Activated naive CD4-positive, alpha-beta T cell treated with anti-CD3 and anti-CD28 coated beads, Interleukin-2, amount 10 ng/mL, durations not matched to agents 7 days and 5 days (primary cell): ENCODE measurements around the gene KBTBD13.

Experiments used
- CTCF ChIA-PET: fragments of 350-600 bp; sonication (Branson Sonifier 250); formaldehyde crosslinking; loops from one replicate; lab custom pipeline; 2021; ENCODE audit warnings: antibody characterized with exemption; lab: Charles Lee
- DNase-seq: peaks from one replicate; pipeline ENCODE4 v3.0.0-alpha.2; 2020
- H3K27ac Mint-ChIP-seq: one replicate; pipeline ENCODE4 v1.8.0; 2021; ENCODE audit warnings: mild to moderate bottlenecking, moderate library complexity, mixed read lengths
- H3K27me3 Mint-ChIP-seq: one replicate; pipeline ENCODE4 v1.8.0; 2021; ENCODE audit warnings: mild to moderate bottlenecking, mixed read lengths
- H3K36me3 Mint-ChIP-seq: one replicate; pipeline ENCODE4 v1.8.0; 2021; ENCODE audit warnings: mixed read lengths
- H3K4me1 Mint-ChIP-seq: one replicate; pipeline ENCODE4 v1.8.0; 2021; ENCODE audit warnings: mixed read lengths
- H3K4me3 Mint-ChIP-seq: one replicate; pipeline ENCODE4 v1.8.0; 2021; ENCODE audit warnings: mild to moderate bottlenecking, moderate library complexity, mixed read lengths
- H3K9me3 Mint-ChIP-seq: one replicate; pipeline ENCODE4 v1.8.0; 2021; ENCODE audit warnings: mixed read lengths

The KBTBD13 gene

GRCh38 chr15:65056868-65057548 is 19.5 kb upstream of the KBTBD13 start:
- Mint-ChIP-seq H3K4me3 (no peak overlapping the region), H3K36me3 (no peaks in the 10 kb centered on the region), H3K27me3 (peaks cover 18% of the 10 kb centered on the region), H3K27ac (no peak overlapping the region), H3K4me1 (peaks cover 3% of the 10 kb centered on the region), H3K9me3 (no peaks in the 10 kb centered on the region)
- CTCF ChIA-PET, result interaction anchor here (0.9 to 5.5 kb wide), 6 partner anchors 9 to 242 kb away, joined by 3 to 31 read pairs (median 18); partner anchors contain the start of gene KBTBD13
- no peak for DNase-seq

- H3K4me1 Mint-ChIP-seq, result peaks cover 3% of the 10 kb centered on the region
- no peak overlapping the region for H3K4me3 Mint-ChIP-seq
- no peaks in the 10 kb centered on the region for H3K36me3 Mint-ChIP-seq
- H3K27me3 Mint-ChIP-seq, result peaks cover 18% of the 10 kb centered on the region
- CTCF ChIA-PET, result no interaction called here
- peak overlapping the region; percentile 39 for H3K27ac Mint-ChIP-seq
- no peaks in the 10 kb centered on the region for H3K9me3 Mint-ChIP-seq
- DNase-seq, result no peak
Observed at GRCh38 chr15:65057549-65057940, 19.0 kb upstream of the KBTBD13 start.

GRCh38 chr15:65058394-65059368 is 17.9 kb upstream of the KBTBD13 start:
- H3K9me3 Mint-ChIP-seq, result no peaks in the 10 kb centered on the region
- CTCF ChIA-PET, result no interaction called here
- no peak overlapping the region for H3K4me3 Mint-ChIP-seq
- H3K4me1 Mint-ChIP-seq, result peaks cover 3% of the 10 kb centered on the region
- H3K36me3 Mint-ChIP-seq, result no peaks in the 10 kb centered on the region
- peaks cover 30% of the 10 kb centered on the region for H3K27me3 Mint-ChIP-seq
- no peak overlapping the region for H3K27ac Mint-ChIP-seq
- no peak for DNase-seq

DNA sequence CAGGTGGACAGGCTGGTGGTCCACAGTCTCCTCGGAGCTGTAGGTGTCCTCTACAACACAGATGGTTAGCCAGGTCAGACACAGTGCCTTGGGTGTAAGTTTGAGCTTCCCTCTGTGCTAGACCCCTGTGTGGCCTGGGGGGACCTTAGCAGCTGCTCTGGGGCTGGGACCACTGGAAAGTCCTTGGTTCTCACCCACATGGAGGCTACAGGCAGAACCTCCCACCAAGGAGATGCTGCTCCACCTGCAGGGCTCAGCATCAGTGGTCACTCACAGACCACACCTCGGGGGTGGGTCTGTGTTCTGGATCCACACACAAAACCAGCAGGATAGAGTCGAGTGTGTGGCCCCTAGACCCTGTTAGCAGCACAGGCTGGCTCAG is 17.2 kb upstream of the KBTBD13 start:
- Mint-ChIP-seq H3K27ac (no peak overlapping the region), H3K36me3 (no peaks in the 10 kb centered on the region), H3K9me3 (no peaks in the 10 kb centered on the region), H3K4me1 (peaks cover 3% of the 10 kb centered on the region), H3K27me3 (peaks cover 31% of the 10 kb centered on the region), H3K4me3 (no peak overlapping the region)
- no peak for DNase-seq
- CTCF ChIA-PET, result no interaction called here

DNA sequence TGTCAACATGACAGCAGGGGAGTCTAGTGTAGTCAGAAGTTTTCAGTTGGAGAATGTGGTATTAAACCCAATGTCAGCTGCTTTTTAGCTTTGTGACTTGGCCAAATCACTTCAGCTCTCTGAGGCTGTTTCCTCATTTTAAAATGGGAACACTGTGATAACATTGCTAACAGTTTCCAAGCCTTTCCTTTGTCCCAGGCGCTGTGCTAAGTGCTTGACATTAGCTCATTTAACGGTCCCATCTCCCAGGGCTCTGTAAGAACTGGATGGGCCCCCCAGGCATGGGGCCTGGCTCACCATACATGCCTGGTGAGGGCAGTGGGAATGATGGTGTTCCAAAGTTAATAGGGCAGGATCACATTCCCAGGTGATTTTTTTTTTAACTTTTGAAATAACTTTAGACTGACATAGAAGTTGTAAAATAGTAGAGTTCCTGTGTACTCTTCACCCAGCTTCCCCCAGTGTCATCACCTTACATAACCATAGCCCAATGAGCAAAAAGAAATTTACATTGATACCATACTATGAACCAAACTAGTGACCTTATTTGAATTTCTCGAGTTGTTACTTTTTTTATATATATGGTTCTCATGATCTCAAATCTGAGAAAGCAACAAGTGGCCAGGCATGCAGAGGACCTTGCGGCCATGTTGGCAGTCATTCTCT is 16.5 kb upstream of the KBTBD13 start:
- CTCF ChIA-PET, result interaction anchor here (0.9 kb wide), 1 partner anchor 41 kb away, joined by 3 read pairs; no protein-coding TSS in a partner anchor
- no peaks in the 10 kb centered on the region for H3K36me3 Mint-ChIP-seq
- H3K27ac Mint-ChIP-seq, result no peak overlapping the region

GRCh38 chr15:65060641-65061397 is 15.7 kb upstream of the KBTBD13 start:
- Mint-ChIP-seq H3K36me3 (no peaks in the 10 kb centered on the region), H3K4me1 (no peaks in the 10 kb centered on the region), H3K27me3 (peaks cover 45% of the 10 kb centered on the region), H3K27ac (no peak overlapping the region), H3K9me3 (no peaks in the 10 kb centered on the region), H3K4me3 (no peak overlapping the region)
- CTCF ChIA-PET, result interaction anchor here (0.9 kb wide), 2 partner anchors 9 to 40 kb away, joined by 3 read pairs; no protein-coding TSS in a partner anchor
- DNase-seq, result no peak

More for the DNA sequence above, 16.5 kb upstream of the KBTBD13 start:
- no peak for DNase-seq
- Mint-ChIP-seq H3K4me1 (peaks cover 3% of the 10 kb centered on the region), H3K4me3 (no peak overlapping the region), H3K9me3 (no peaks in the 10 kb centered on the region), H3K27me3 (peaks cover 38% of the 10 kb centered on the region)

DNA sequence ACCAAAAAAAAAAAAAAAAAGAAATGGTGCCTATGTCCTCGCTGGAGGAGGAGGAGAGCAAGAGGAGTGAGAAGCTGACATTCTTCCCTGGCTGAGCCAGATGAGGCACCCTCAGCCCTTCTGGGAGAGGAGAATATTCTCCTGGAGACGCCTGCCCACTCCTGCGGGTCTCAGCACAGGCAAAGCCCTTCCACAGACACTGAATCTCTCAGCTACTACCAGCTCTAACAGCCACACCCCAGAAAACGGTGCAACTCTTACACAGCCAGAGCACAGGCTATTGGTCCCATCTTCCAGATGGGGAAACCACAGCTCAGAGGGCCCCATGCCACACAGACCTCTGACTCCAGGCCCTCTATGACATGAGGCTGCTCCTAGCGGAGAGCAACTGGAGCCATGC is 14.5 kb upstream of the KBTBD13 start:
- CTCF ChIA-PET, result interaction anchor here (0.7 kb wide), 1 partner anchor 324 kb away, joined by 3 read pairs; no protein-coding TSS in a partner anchor
- H3K27ac Mint-ChIP-seq, result no peak overlapping the region
- no peaks in the 10 kb centered on the region for H3K36me3 Mint-ChIP-seq
- H3K9me3 Mint-ChIP-seq, result no peaks in the 10 kb centered on the region
- H3K27me3 Mint-ChIP-seq, result peaks cover 54% of the 10 kb centered on the region
- no peaks in the 10 kb centered on the region for H3K4me1 Mint-ChIP-seq
- no peak for DNase-seq
- H3K4me3 Mint-ChIP-seq, result no peak overlapping the region

GRCh38 chr15:65062726-65063125 is 13.8 kb upstream of the KBTBD13 start:
- CTCF ChIA-PET, result no interaction called here
- no peak overlapping the region for H3K4me3 Mint-ChIP-seq
- H3K27ac Mint-ChIP-seq, result no peak overlapping the region
- no peaks in the 10 kb centered on the region for H3K4me1 Mint-ChIP-seq
- peaks cover 60% of the 10 kb centered on the region for H3K27me3 Mint-ChIP-seq
- DNase-seq, result no peak
- no peaks in the 10 kb centered on the region for H3K9me3 Mint-ChIP-seq
- no peaks in the 10 kb centered on the region for H3K36me3 Mint-ChIP-seq

GRCh38 chr15:65066001-65066634 is 10.4 kb upstream of the KBTBD13 start:
- CTCF ChIA-PET, result interaction anchor here (0.6 to 1.2 kb wide), 4 partner anchors 10 to 914 kb away, joined by 3 to 4 read pairs (median 4); no protein-coding TSS in a partner anchor
- Mint-ChIP-seq H3K27ac (no peak overlapping the region), H3K27me3 (peaks cover 84% of the 10 kb centered on the region), H3K4me3 (no peak overlapping the region), H3K4me1 (peaks cover 5% of the 10 kb centered on the region), H3K9me3 (no peaks in the 10 kb centered on the region), H3K36me3 (no peaks in the 10 kb centered on the region)
- DNase-seq, result no peak

GRCh38 chr15:65066635-65067316 is 9.8 kb upstream of the KBTBD13 start:
- CTCF ChIA-PET, result interaction anchor here (0.6 to 1.2 kb wide), 4 partner anchors 9 to 914 kb away, joined by 3 to 4 read pairs (median 4); no protein-coding TSS in a partner anchor
- H3K36me3 Mint-ChIP-seq, result no peaks in the 10 kb centered on the region
- H3K4me1 Mint-ChIP-seq, result peaks cover 5% of the 10 kb centered on the region
- H3K27me3 Mint-ChIP-seq, result peaks cover 88% of the 10 kb centered on the region
- no peak overlapping the region for H3K27ac Mint-ChIP-seq
- DNase-seq, result no peak
- H3K4me3 Mint-ChIP-seq, result no peak overlapping the region
- no peaks in the 10 kb centered on the region for H3K9me3 Mint-ChIP-seq

GRCh38 chr15:65067317-65067644 is 9.3 kb upstream of the KBTBD13 start:
- Mint-ChIP-seq H3K4me1 (peaks cover 5% of the 10 kb centered on the region), H3K27me3 (peaks cover 88% of the 10 kb centered on the region), H3K27ac (no peak overlapping the region), H3K4me3 (no peak overlapping the region), H3K9me3 (no peaks in the 10 kb centered on the region), H3K36me3 (no peaks in the 10 kb centered on the region)
- DNase-seq, result no peak
- CTCF ChIA-PET, result interaction anchor here (1.2 kb wide), 1 partner anchor 8 kb away, joined by 3 read pairs; no protein-coding TSS in a partner anchor

DNA sequence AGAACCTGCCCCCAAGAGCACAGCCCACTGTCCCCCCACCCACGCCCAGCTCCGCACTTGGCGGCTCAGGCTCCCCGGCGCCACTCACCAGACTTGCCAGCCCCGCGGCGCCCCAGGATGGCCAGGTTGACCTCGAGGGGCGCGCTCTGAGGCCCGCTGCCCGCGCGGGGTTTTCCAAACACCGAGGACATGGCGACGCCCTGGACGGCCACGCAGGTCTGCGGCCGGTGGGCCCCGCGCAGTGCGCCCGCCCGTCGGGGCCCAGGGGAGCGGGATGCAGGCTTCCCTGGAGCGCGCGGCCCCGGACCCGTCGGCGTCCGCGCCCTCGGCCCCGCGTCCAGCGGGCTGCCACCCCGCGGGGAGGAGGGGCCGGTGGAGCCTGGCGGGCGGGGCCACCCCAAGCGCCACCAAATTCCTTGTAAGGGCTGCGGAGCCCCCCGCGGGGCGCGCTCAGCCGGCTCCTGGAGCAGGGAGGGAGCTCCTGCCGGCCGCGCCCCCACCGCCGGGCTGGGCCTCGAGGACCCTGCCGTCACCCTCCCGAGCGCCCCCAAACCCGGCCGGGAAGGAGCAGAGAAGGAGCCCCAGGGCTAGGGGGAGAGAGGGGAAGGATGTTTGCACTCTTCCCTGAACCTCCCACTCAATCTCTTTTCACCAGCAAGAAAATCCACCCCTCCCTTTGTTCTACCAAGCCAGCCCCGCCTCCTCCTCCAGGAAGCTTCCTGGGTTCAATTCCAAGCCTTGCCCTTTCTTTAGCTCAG is 8.7 kb upstream of the KBTBD13 start, which contains the start of gene RASL12:
RASL12 (minus strand) TSS at position 347 of the 758 bp plus-strand sequence; CDS start at position 191, 156 bp downstream.
- DNase-seq, result no peak
- H3K27me3 Mint-ChIP-seq, result peaks cover 85% of the 10 kb centered on the region
- no peaks in the 10 kb centered on the region for H3K36me3 Mint-ChIP-seq
- CTCF ChIA-PET, result interaction anchor here (1.2 kb wide), 1 partner anchor 8 kb away, joined by 3 read pairs; no protein-coding TSS in a partner anchor
- peaks cover 5% of the 10 kb centered on the region for H3K4me1 Mint-ChIP-seq
- H3K4me3 Mint-ChIP-seq, result no peak within 1 kb of the TSS
- no peaks in the 10 kb centered on the region for H3K9me3 Mint-ChIP-seq
- no peak within 1 kb of the TSS for H3K27ac Mint-ChIP-seq
